Fibroblast of lung (primary cell): ENCODE data around the gene NXN. TPM values are rescaled to one million over a fixed set of nuclear protein-coding genes. Genes with fewer than 3 reads are reported as not detected.

ENCODE experiments used
- DNase-seq, 2 donors: peaks; one replicate each; pipeline versions ENCODE4 v3.0.0 to v3.0.0-alpha.2; 2010; ENCODE audit warnings: low read depth in 2 of 2
- H2AFZ ChIP-seq: 2 replicates; pipeline ENCODE4 v1.5.1; 2012; ENCODE audit warnings: low read length, control low read depth, inconsistent platforms
- H3K27ac ChIP-seq: 2 replicates; pipeline ENCODE4 v1.5.1; 2011; ENCODE audit warnings: low read length, control low read depth; ENCODE audit not compliant: insufficient read depth
- H3K27me3 ChIP-seq: 2 replicates; pipeline ENCODE4 v1.5.1; 2011; ENCODE audit warnings: mild to moderate bottlenecking, low read length; ENCODE audit not compliant: control insufficient read depth, insufficient read depth
- H3K36me3 ChIP-seq: 2 replicates; pipeline ENCODE4 v1.5.1; 2011; ENCODE audit warnings: low read length; ENCODE audit not compliant: control insufficient read depth, insufficient read depth
- H3K4me1 ChIP-seq: 2 replicates; pipeline ENCODE4 v1.5.1; 2011; ENCODE audit warnings: low read length; ENCODE audit not compliant: control insufficient read depth, insufficient read depth; ENCODE audit errors: extremely low read depth
- H3K4me2 ChIP-seq: 2 replicates; pipeline ENCODE4 v1.5.1; 2011; ENCODE audit warnings: low read length, control low read depth; ENCODE audit not compliant: insufficient read depth; ENCODE audit errors: extremely low read depth
- H3K4me3 ChIP-seq, 4 experiments: fragments of 200-600 bp in 1 of 4; sonication (generic) in 1 of 4; replicated peaks in 1 of 4; 2 replicates each; pipeline ENCODE4 v1.5.1; 2011 to 2016; ENCODE audit warnings: low read length in 4 of 4, low read depth in 3 of 4, mild to moderate bottlenecking in 3 of 4, control low read depth in 2 of 4, inconsistent platforms in 1 of 4, mixed read lengths in 1 of 4; ENCODE audit not compliant: insufficient read depth in 1 of 4; ENCODE audit errors: control extremely low read depth in 1 of 4
- H3K79me2 ChIP-seq: 2 replicates; pipeline ENCODE4 v1.5.1; 2012; ENCODE audit warnings: mild to moderate bottlenecking, low read length, inconsistent platforms; ENCODE audit not compliant: control insufficient read depth, insufficient read depth
- H3K9ac ChIP-seq: 2 replicates; pipeline ENCODE4 v1.5.1; 2011; ENCODE audit warnings: mild to moderate bottlenecking, low read length, control low read depth; ENCODE audit not compliant: insufficient read depth
- H3K9me3 ChIP-seq: 2 replicates; pipeline ENCODE4 v1.5.1; 2012; ENCODE audit warnings: low read depth, low read length; ENCODE audit not compliant: control insufficient read depth, insufficient read depth
- H4K20me1 ChIP-seq: 2 replicates; pipeline ENCODE4 v1.5.1; 2011; ENCODE audit warnings: low read length; ENCODE audit not compliant: control insufficient read depth, insufficient read depth; ENCODE audit errors: extremely low read depth
- CTCF ChIP-seq, 2 donors: IDR thresholded peaks in 1 of 2; conservative IDR thresholded peaks in 1 of 2; 1 replicate in 1 of 2; 2 replicates in 1 of 2; pipeline ENCODE4 v1.5.1; 2011 to 2012; ENCODE audit warnings: low read length in 2 of 2, control low read depth in 1 of 2, inconsistent platforms in 1 of 2, low read depth in 1 of 2, mild to moderate bottlenecking in 1 of 2
- EZH2 ChIP-seq: IDR thresholded peaks from 2 replicates; pipeline ENCODE4 v1.5.1; 2012; ENCODE audit warnings: low read length, control low read depth, mild to moderate bottlenecking; ENCODE audit errors: missing control alignments
- polyA plus RNA-seq, 2 donors: library from polyadenylated mRNA; depleted of rRNA in 1 of 2; stranded (reverse) in 1 of 2; unstranded in 1 of 2; fragments of >200 nt; gene quantifications; 2 replicates each; pipeline ENCODE4 v1.2.1, GENCODE V29; 2011 to 2012; ENCODE audit warnings: missing spikeins in 1 of 2
- total RNA-seq: library from RNA; depleted of rRNA; stranded (reverse); fragments of >200 nt; gene quantifications from 2 replicates; pipeline ENCODE4 v1.2.1, GENCODE V29; 2014

Gene NXN
- total and polyA plus RNA-seq, 2 donors (not counting 1 experiment from before 2014, with no cell fraction given) = 38.5 to 53.8 TPM

- Histone ChIP-seq H3K79me2 (peaks cover 26% of the 10 kb centered on the region), H3K4me1 (peaks cover 4% of the 10 kb centered on the region), H3K27me3 (no peaks in the 10 kb centered on the region), H3K4me2 (no peak overlapping the region), H3K27ac (no peak overlapping the region), H4K20me1 (no peaks in the 10 kb centered on the region), H3K36me3 (no peaks in the 10 kb centered on the region), H2AFZ (no peak overlapping the region), H3K9me3 (no peaks in the 10 kb centered on the region), H3K9ac (no peak overlapping the region), H3K4me3 (no peak overlapping the region)
- DNase-seq = no peak
- TF ChIP-seq EZH2 = no peak
- no peak for TF ChIP-seq CTCF (conservative IDR thresholded peaks at IDR 0.05 in 1 of 2, IDR thresholded peaks at IDR 0.05 in 1 of 2; ENCODE audit: low read depth in 1 of 2, low read length in 2 of 2)
These were observed 226.2 kb downstream of the NXN start for GRCh38 chr17:753418-753817.

- TF ChIP-seq EZH2 (no peak), CTCF (conservative IDR thresholded peaks at IDR 0.05 in 1 of 2, IDR thresholded peaks at IDR 0.05 in 1 of 2; ENCODE audit: low read depth in 1 of 2, low read length in 2 of 2) (no peak)
- no peaks in the 10 kb centered on the region for H4K20me1 ChIP-seq
- peak overlapping the region; percentile 88 for H2AFZ ChIP-seq
- peak overlapping the region; percentile 90 for H3K4me2 ChIP-seq
- DNase-seq = peak; percentile 68 to 73
- H3K4me3 ChIP-seq = peak overlapping the region; percentile 75 to 89 (median 80)
- H3K9me3 ChIP-seq = no peaks in the 10 kb centered on the region
- peaks cover 4% of the 10 kb centered on the region for H3K4me1 ChIP-seq
- H3K9ac ChIP-seq = peak overlapping the region; percentile 73
- peaks cover 29% of the 10 kb centered on the region for H3K79me2 ChIP-seq
- peak overlapping the region; percentile 80 for H3K27ac ChIP-seq
- H3K36me3 ChIP-seq = peaks cover 3% of the 10 kb centered on the region
- H3K27me3 ChIP-seq = no peaks in the 10 kb centered on the region
These were observed 226.9 kb downstream of the NXN start for GRCh38 chr17:752620-753219.

- TF ChIP-seq EZH2 (no peak), CTCF (conservative IDR thresholded peaks at IDR 0.05 in 1 of 2, IDR thresholded peaks at IDR 0.05 in 1 of 2; ENCODE audit: low read depth in 1 of 2, low read length in 2 of 2) (peak; percentile 85 to 92)
- no peaks in the 10 kb centered on the region for H3K27me3 ChIP-seq
- H3K36me3 ChIP-seq = peaks cover 3% of the 10 kb centered on the region
- peaks cover 4% of the 10 kb centered on the region for H3K4me1 ChIP-seq
- no peaks in the 10 kb centered on the region for H3K9me3 ChIP-seq
- H3K4me2 ChIP-seq = peak within 1 kb of the TSS; percentile 90
- H3K27ac ChIP-seq = peak within 1 kb of the TSS; percentile 80
- H3K9ac ChIP-seq = peak within 1 kb of the TSS; percentile 90
- DNase-seq = peak; percentile 74 to 87
- peaks cover 29% of the 10 kb centered on the region for H3K79me2 ChIP-seq
- no peaks in the 10 kb centered on the region for H4K20me1 ChIP-seq
- H3K4me3 ChIP-seq = peak within 1 kb of the TSS; percentile 78 to 89 (median 84)
- H2AFZ ChIP-seq = peak within 1 kb of the TSS; percentile 88
These were observed 227.5 kb downstream of the NXN start, which contains the start of gene GEMIN4 for GRCh38 chr17:752002-752619. Gene GEMIN4 (minus strand): TSS chr17:752264. CDS start chr17:752142, 122 bp downstream.
